GM21619 (cell line): ENCODE results near the gene WT1.
"Not testable (repeated sequence)": the region's sequence is repeated elsewhere in the genome, so short reads cannot be mapped to it uniquely, and the experiment has no call there.

Experiments
- ATAC-seq: cut with Tn5 transposase; IDR thresholded peaks from one replicate; pipeline ENCODE4 v1.9.1; 2021; ENCODE audit not compliant: unreplicated experiment

The WT1 gene

GRCh38 chr11:32435511-32435941 lies at the start of gene WT1:
Gene WT1 (minus strand): TSS chr11:32435539.
- ATAC-seq = no peak

- ATAC-seq = no peak
Observed at GRCh38 chr11:32479291-32479690, 44.0 kb upstream of the WT1 start.

- ATAC-seq = no peak
Observed at GRCh38 chr11:32478277-32478731, 43.0 kb upstream of the WT1 start.

GRCh38 chr11:32473282-32473909 lies 38.1 kb upstream of the WT1 start:
- ATAC-seq = no peak

- ATAC-seq = no peak
Observed at GRCh38 chr11:32472226-32472625, 36.9 kb upstream of the WT1 start.

GRCh38 chr11:32471544-32471943 lies 36.2 kb upstream of the WT1 start:
- ATAC-seq = not testable (repeated sequence)

GRCh38 chr11:32469791-32470190 lies 34.5 kb upstream of the WT1 start:
- ATAC-seq = no peak

GRCh38 chr11:32466279-32466915 lies 31.1 kb upstream of the WT1 start:
- ATAC-seq = no peak

GRCh38 chr11:32464078-32464477 lies 28.7 kb upstream of the WT1 start:
- ATAC-seq = no peak

- no peak for ATAC-seq
Observed at GRCh38 chr11:32462011-32462690, 26.8 kb upstream of the WT1 start.

- ATAC-seq = no peak
Observed at GRCh38 chr11:32456864-32457263, 21.5 kb upstream of the WT1 start.

GRCh38 chr11:32454993-32455392 lies 19.7 kb upstream of the WT1 start:
- ATAC-seq = no peak

- no peak for ATAC-seq
Observed at GRCh38 chr11:32451808-32452207, 16.5 kb upstream of the WT1 start.

GRCh38 chr11:32450372-32450771 lies 15.0 kb upstream of the WT1 start:
- ATAC-seq = no peak

GRCh38 chr11:32448232-32448631 lies 12.9 kb upstream of the WT1 start:
- peak; percentile 51 for ATAC-seq

- no peak for ATAC-seq
Observed at GRCh38 chr11:32447252-32447651, 11.9 kb upstream of the WT1 start.

GRCh38 chr11:32446227-32446626 lies 10.9 kb upstream of the WT1 start:
- ATAC-seq = no peak

GRCh38 chr11:32444186-32444585 lies 8.8 kb upstream of the WT1 start:
- ATAC-seq = no peak

GRCh38 chr11:32440916-32441315 lies 5.6 kb upstream of the WT1 start:
- no peak for ATAC-seq

GRCh38 chr11:32440312-32440908 lies 5.1 kb upstream of the WT1 start:
- no peak for ATAC-seq

GRCh38 chr11:32439501-32440210 lies 4.3 kb upstream of the WT1 start:
- ATAC-seq = no peak
